ENCODE measurements around the gene MTCL1. TPM values are rescaled to one million over a fixed set of nuclear protein-coding genes. Genes with fewer than 3 reads are reported as not detected.
A peak's percentile ranks its signal among the peaks of the same experiment; 100 is the strongest.

The MTCL1 gene
- total and polyA plus RNA-seq, 9 of the 15 experiments (the other 6 are each of a cell fraction or from before 2014, with no cell fraction given), result 0.21 to 7.4 (median 3.7) TPM

DNA sequence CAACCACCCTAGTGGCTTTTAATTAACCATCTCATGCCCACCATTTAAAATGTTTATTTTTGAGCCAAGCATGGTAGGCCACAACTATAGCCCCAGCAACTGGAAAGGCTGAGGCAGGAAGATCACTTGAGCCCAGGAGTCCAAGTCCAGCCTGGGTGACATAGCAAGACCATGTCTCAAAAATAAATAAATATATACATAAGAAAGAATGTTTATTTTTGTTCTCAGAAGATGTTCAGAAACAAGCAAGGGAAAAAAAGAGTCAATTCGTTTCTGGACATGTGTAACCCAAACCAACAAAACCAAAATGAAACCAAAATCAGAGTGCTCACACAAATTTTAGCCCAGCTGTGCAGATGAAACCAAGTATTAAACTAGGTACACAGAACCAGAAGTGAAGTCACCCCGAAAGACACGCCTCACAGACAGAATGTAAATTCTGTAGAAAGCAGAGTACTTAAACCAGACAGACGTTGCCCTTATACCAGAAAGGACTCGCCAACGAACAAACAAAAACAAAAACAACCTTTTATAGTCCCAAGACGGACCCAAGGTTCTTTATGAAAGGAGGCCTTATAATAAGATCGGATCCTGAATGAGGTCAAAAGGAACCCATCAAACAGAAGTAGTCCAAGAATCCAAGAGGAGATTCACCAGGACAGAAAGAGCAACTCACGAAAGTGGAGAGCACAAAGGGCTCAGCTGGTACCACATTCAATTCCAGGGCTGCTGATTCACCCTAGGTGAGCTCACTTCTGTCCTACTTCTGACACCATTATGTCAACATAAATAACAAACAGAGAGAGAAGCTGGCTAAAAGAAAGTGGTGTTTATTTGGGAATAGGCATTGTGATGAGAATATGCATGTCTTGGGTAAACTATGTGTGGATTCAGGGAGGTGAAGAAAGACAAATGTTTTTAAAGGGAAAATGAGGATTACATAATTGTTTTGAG lies 31.8 kb upstream of the MTCL1 start:
- POLR2A ChIA-PET, result interaction anchor here (1.0 to 2.6 kb wide), 4 partner anchors 10 to 16 kb away, joined by 3 to 13 read pairs (median 5); no protein-coding TSS in a partner anchor

More for the DNA sequence above, 31.8 kb upstream of the MTCL1 start:
- in situ Hi-C loops (cut with MboI) (loop anchor here (25.0 kb wide), 1 partner anchor 839 kb away; no protein-coding TSS in a partner anchor), intact Hi-C loops (cut with micrococcal nuclease) (no loop called here)
- H3K27ac ChIP-seq (ENCODE audit: extremely low read depth, low read depth, low read length), result no peak overlapping the region
- FAIRE-seq, result no peak
- TF ChIP-seq ELF4 (CRISPR knock-in tag; IDR thresholded peaks at IDR 0.05) (no peak), JUND (IDR thresholded peaks at IDR 0.05; ENCODE audit: borderline replicate concordance, low read depth, low read length) (no peak), JUND (tag; IDR thresholded peaks at IDR 0.05; ENCODE audit: borderline replicate concordance, low read depth, low read length) (peak; percentile 58; the same call in 1 of the 3 replicates), CHD4 (IDR thresholded peaks at IDR 0.05; ENCODE audit: insufficient read depth, insufficient replicate concordance, low read depth, low read length, poor library complexity, severe bottlenecking) (no peak), ATF7 (IDR thresholded peaks at IDR 0.05) (0 out of 2 replicates have a peak, but pooled peaks have one; percentile 33), TOE1 (IDR thresholded peaks at IDR 0.05; ENCODE audit: borderline replicate concordance) (no peak), TOE1 (CRISPR knock-in tag; IDR thresholded peaks at IDR 0.05; ENCODE audit: borderline replicate concordance, low read depth) (no peak), TAF7 (tag; IDR thresholded peaks at IDR 0.05) (no peak), MEIS2 (IDR thresholded peaks at IDR 0.05; ENCODE audit: partially characterized antibody) (peak; percentile 49), POLR2H (tag; IDR thresholded peaks at IDR 0.05; ENCODE audit: low read depth) (no peak), SIN3A (IDR thresholded peaks at IDR 0.05; ENCODE audit: borderline replicate concordance in 2 of 2, control insufficient read depth in 1 of 2, low read depth in 2 of 2, low read length in 2 of 2) (no peak), EZH2 (IDR thresholded peaks at IDR 0.05; ENCODE audit: borderline replicate concordance, low read depth, low read length) (no peak), SETDB1 (IDR thresholded peaks at IDR 0.05; ENCODE audit: low read length) (no peak), TRIM24 (IDR thresholded peaks at IDR 0.05) (peak in 1 of 2 experiments; percentile 60; a peak in 2 of 4 replicates), SP1 (CRISPR knock-in tag; IDR thresholded peaks at IDR 0.05) (no peak)
- TF ChIP-seq, protein P1, sequence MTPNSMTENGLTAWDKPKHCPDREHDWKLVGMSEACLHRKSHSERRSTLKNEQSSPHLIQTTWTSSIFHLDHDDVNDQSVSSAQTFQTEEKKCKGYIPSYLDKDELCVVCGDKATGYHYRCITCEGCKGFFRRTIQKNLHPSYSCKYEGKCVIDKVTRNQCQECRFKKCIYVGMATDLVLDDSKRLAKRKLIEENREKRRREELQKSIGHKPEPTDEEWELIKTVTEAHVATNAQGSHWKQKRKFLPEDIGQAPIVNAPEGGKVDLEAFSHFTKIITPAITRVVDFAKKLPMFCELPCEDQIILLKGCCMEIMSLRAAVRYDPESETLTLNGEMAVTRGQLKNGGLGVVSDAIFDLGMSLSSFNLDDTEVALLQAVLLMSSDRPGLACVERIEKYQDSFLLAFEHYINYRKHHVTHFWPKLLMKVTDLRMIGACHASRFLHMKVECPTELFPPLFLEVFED (CRISPR knock-in tag; conservative IDR thresholded peaks at IDR 0.05), result no peak
- TF ChIP-seq, protein P2, sequence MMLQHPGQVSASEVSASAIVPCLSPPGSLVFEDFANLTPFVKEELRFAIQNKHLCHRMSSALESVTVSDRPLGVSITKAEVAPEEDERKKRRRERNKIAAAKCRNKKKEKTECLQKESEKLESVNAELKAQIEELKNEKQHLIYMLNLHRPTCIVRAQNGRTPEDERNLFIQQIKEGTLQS (IDR thresholded peaks at IDR 0.05), result peak; percentile 82
- TF ChIP-seq, protein P2 (CRISPR knock-in tag; conservative IDR thresholded peaks at IDR 0.05), result 0 out of 2 replicates have a peak, but pooled peaks have one; percentile 30
- CTCF ChIA-PET (ENCODE audit: low intra/inter-chr PET ratio), result interaction anchor here (0.6 kb wide), 1 partner anchor 8 kb away, joined by 4 read pairs; no protein-coding TSS in a partner anchor
- no peak overlapping the region for H3K4me3 ChIP-seq
- no peaks in the 10 kb centered on the region for H3K9me1 ChIP-seq (ENCODE audit: control insufficient read depth, insufficient read depth, low read length)
- H3K27me3 ChIP-seq (ENCODE audit: control insufficient read depth in 2 of 2, insufficient read depth in 2 of 2, low read length in 2 of 2), result no peaks in the 10 kb centered on the region; a peak in 1 of 5 replicates
- no peak overlapping the region for H3K9ac ChIP-seq (ENCODE audit: insufficient read depth in 1 of 2, low read depth in 2 of 2, low read length in 2 of 2)
- no peaks in the 10 kb centered on the region for H3K36me3 ChIP-seq (ENCODE audit: control insufficient read depth, insufficient read depth, low read length)
- H2AFZ ChIP-seq (ENCODE audit: low read depth, low read length), result peak overlapping the region; percentile 55
- H3K79me2 ChIP-seq (ENCODE audit: control insufficient read depth, insufficient read depth, low read length), result no peaks in the 10 kb centered on the region
- no peak for DNase-seq (ENCODE audit: extremely low read depth in 1 of 4, low spot score in 3 of 4)
- WGBS (ENCODE audit: insufficient coverage, low coverage, missing lambda C conversion rate), result 26% methylated on average over 9 of the region's 9 CpGs
- H4K20me1 ChIP-seq (replicated peaks; ENCODE audit: control insufficient read depth, insufficient read depth, low read length), result no peaks in the 10 kb centered on the region
- H3K4me1 ChIP-seq (replicated peaks in 1 of 2; ENCODE audit: control insufficient read depth in 2 of 2, insufficient read depth in 2 of 2, low read length in 2 of 2), result no peaks in the 10 kb centered on the region
- BruUV-seq (replicated peaks), result no TSS peak
- ATAC-seq, result no peak; the same call in 2 of the 3 replicates
- H3K9me3 ChIP-seq (replicated peaks; ENCODE audit: control insufficient read depth, insufficient read depth, low read depth, low read length), result 0 out of 2 replicates have a peak, but pooled peaks cover 2% of the 10 kb centered on the region
- no peak overlapping the region for H3K4me2 ChIP-seq (ENCODE audit: insufficient read depth, low read length)

Data from K562 (cell line).